HepG2 (cell line): ENCODE results near the gene GRID1. TPM values are rescaled to one million over a fixed set of nuclear protein-coding genes. Genes with fewer than 3 reads are reported as not detected.

ENCODE experiments used
- ATAC-seq: fragments of 200-7000 bp; cut with Tn5 transposase; 3 replicates; pipeline ENCODE4 v1.9.1; 2020; ENCODE audit warnings: mild to moderate bottlenecking, moderate library complexity
- BruUV-seq: library from RNA; stranded (reverse); fragments of 400-500 nt; replicated peaks from 2 replicates; lab custom pipeline; 2021; lab: Mats Ljungman, UMichigan
- CTCF ChIA-PET: fragments of 300-600 bp; formaldehyde crosslinking; extraction: SDS; loops from one replicate; lab custom pipeline; 2021; ENCODE audit warnings: low total read pairs, inconsistent platforms, low intra/inter-chr PET ratio; lab: Yijun Ruan, JAX
- POLR2A ChIA-PET: fragments of 350-600 bp; sonication (Branson Sonifier 250); formaldehyde crosslinking; loops from one replicate; lab custom pipeline; 2020; ENCODE audit warnings: antibody characterized with exemption, inconsistent platforms; lab: Yijun Ruan, JAX
- DNase-seq: peaks from one replicate; pipeline ENCODE4 v3.0.0-alpha.2; 2015; ENCODE audit warnings: low spot score
- FAIRE-seq: peaks from 3 replicates; lab custom pipeline; 2011; peaks lifted over from hg19 to GRCh38; lab: Jason Lieb, UNC
- H2AFZ ChIP-seq: one replicate; pipeline ENCODE4 v1.6.1; 2011; ENCODE audit warnings: low read length, inconsistent platforms
- H3K27ac ChIP-seq: fragments of 300-600 bp; 3 replicates; pipeline ENCODE4 v1.8.0; 2011; ENCODE audit warnings: mixed run types, mild to moderate bottlenecking, mixed read lengths, low read length, inconsistent platforms; ENCODE audit not compliant: insufficient read depth; ENCODE audit errors: extremely low read length
- H3K27me3 ChIP-seq, 2 experiments: fragments of 200-600 bp in 1 of 2; 2 replicates in 1 of 2; 3 replicates in 1 of 2; pipeline versions ENCODE4 v1.6.0 to v1.8.0; 2011; ENCODE audit warnings: low read length in 2 of 2, mild to moderate bottlenecking in 2 of 2, moderate library complexity in 2 of 2, inconsistent platforms in 1 of 2; ENCODE audit not compliant: insufficient read depth in 2 of 2, control insufficient read depth in 1 of 2
- H3K36me3 ChIP-seq, 2 experiments: fragments of 200-600 bp in 1 of 2; replicated peaks in 1 of 2; 2 replicates in 1 of 2; 3 replicates in 1 of 2; pipeline versions ENCODE4 v1.5.1 to v1.8.0; 2011; ENCODE audit warnings: low read length in 2 of 2, inconsistent platforms in 1 of 2; ENCODE audit not compliant: insufficient read depth in 2 of 2, control insufficient read depth in 1 of 2
- H3K4me1 ChIP-seq: 2 replicates; pipeline ENCODE4 v1.5.1; 2012; ENCODE audit warnings: low read length, inconsistent platforms; ENCODE audit not compliant: insufficient read depth
- H3K4me2 ChIP-seq: 2 replicates; pipeline ENCODE4 v1.6.0; 2011; ENCODE audit warnings: low read depth, low read length, inconsistent platforms
- H3K4me3 ChIP-seq, 3 experiments: fragments of 200-600 bp in 1 of 3; sonication (generic), shearing (Covaris generic) in 1 of 3; replicated peaks in 1 of 3; 2 replicates each; pipeline ENCODE4 v1.5.1; 2011 to 2016; ENCODE audit warnings: low read length in 3 of 3, inconsistent platforms in 2 of 3, low read depth in 2 of 3, mild to moderate bottlenecking in 2 of 3, control low read depth in 1 of 3, mixed read lengths in 1 of 3; ENCODE audit not compliant: insufficient read depth in 1 of 3
- H3K79me2 ChIP-seq: one replicate; pipeline ENCODE4 v1.6.1; 2011; ENCODE audit warnings: low read length, inconsistent platforms; ENCODE audit not compliant: insufficient read depth
- H3K9ac ChIP-seq: 2 replicates; pipeline ENCODE4 v1.6.0; 2011; ENCODE audit warnings: mild to moderate bottlenecking, low read depth, low read length, inconsistent platforms; ENCODE audit not compliant: insufficient read depth
- H3K9me3 ChIP-seq: 2 replicates; pipeline ENCODE4 v1.5.1; 2012; ENCODE audit warnings: mild to moderate bottlenecking, low read length
- H4K20me1 ChIP-seq: 2 replicates; pipeline ENCODE4 v1.6.0; 2011; ENCODE audit warnings: inconsistent platforms, mild to moderate bottlenecking, low read length, moderate library complexity; ENCODE audit not compliant: insufficient read depth
- CHCHD3 ChIP-seq: sonication (generic); formaldehyde crosslinking; IDR thresholded peaks from 2 replicates; pipeline ENCODE4 v1.8.0; 2022; ENCODE audit warnings: mild to moderate bottlenecking, missing genetic modification reagents, moderate library complexity
- CHD2 ChIP-seq: IDR thresholded peaks from 2 replicates; pipeline ENCODE4 v1.6.1; 2011; ENCODE audit warnings: low read depth, low read length, improper control_type of control experiment
- CHD4 ChIP-seq: fragments of 200-600 bp; sonication (generic); IDR thresholded peaks from 2 replicates; pipeline ENCODE4 v1.7.0; 2017; ENCODE audit warnings: mild to moderate bottlenecking, low read length, borderline replicate concordance
- DRAP1 ChIP-seq: IDR thresholded peaks from 2 replicates; pipeline ENCODE4 v1.6.1; 2016; ENCODE audit warnings: missing genetic modification reagents, missing compliant biosample characterization
- E2F1 ChIP-seq: sonication (generic); formaldehyde crosslinking; IDR thresholded peaks from 2 replicates; pipeline ENCODE4 v1.5.0; 2020; ENCODE audit warnings: missing genetic modification reagents
- HNRNPUL1 ChIP-seq: fragments of 200-400 bp; formaldehyde crosslinking; IDR thresholded peaks from 2 replicates; pipeline ENCODE4 v1.6.1; 2017; ENCODE audit warnings: low read depth, mild to moderate bottlenecking, low read length, moderate library complexity
- PPARG ChIP-seq: conservative IDR thresholded peaks from 2 replicates; pipeline ENCODE4 v1.6.1; 2016; ENCODE audit warnings: missing biosample characterization, missing genetic modification reagents
- PREB ChIP-seq: sonication (generic); formaldehyde crosslinking; IDR thresholded peaks from 2 replicates; pipeline ENCODE4 v1.4.0; 2020; ENCODE audit warnings: missing genetic modification reagents
- SIX1 ChIP-seq: sonication (generic); formaldehyde crosslinking; IDR thresholded peaks from 2 replicates; pipeline ENCODE4 v1.4.0; 2020; ENCODE audit warnings: missing genetic modification reagents, borderline replicate concordance
- SRSF4 ChIP-seq: fragments of 200-400 bp; formaldehyde crosslinking; IDR thresholded peaks from one replicate; pipeline ENCODE4 v1.6.1; 2018; ENCODE audit warnings: mild to moderate bottlenecking, low read depth, low read length, moderate library complexity; ENCODE audit not compliant: poor library complexity, severe bottlenecking
- ZNF101 ChIP-seq: sonication (generic); formaldehyde crosslinking; IDR thresholded peaks from 2 replicates; pipeline ENCODE4 v1.4.0; 2020; ENCODE audit warnings: mild to moderate bottlenecking, low read depth, missing genetic modification reagents, borderline replicate concordance
- ZNF44 ChIP-seq: sonication (generic); formaldehyde crosslinking; IDR thresholded peaks from 2 replicates; pipeline ENCODE4 v1.5.1; 2020; ENCODE audit warnings: mild to moderate bottlenecking, missing genetic modification reagents
- ZNF883 ChIP-seq: sonication (generic); formaldehyde crosslinking; IDR thresholded peaks from 2 replicates; pipeline ENCODE4 v1.5.1; 2020; ENCODE audit warnings: mild to moderate bottlenecking, missing genetic modification reagents; ENCODE audit errors: not compliant biosample characterization
- WGBS: methylation state at CpG from one replicate; pipeline ENCODE4 v1.1.6; 2017; ENCODE audit warnings: low lambda C conversion rate; 5-methylcytosine and 5-hydroxymethylcytosine counted together
- in situ Hi-C: cut with HindIII; loops from 2 replicates; pipeline ENCODE4 v1.10.0; 2017; ENCODE audit warnings: low pct_unique_long_range_greater_than_20kb; ENCODE audit not compliant: extremely low pct_ligation_motif_present
- intact Hi-C: fragments of 100-400 bp; cut with micrococcal nuclease; formaldehyde crosslinking; loops from one replicate; pipeline ENCODE4 v1.10.0; 2022; ENCODE audit not compliant: unreplicated experiment
- polyA plus RNA-seq, 8 experiments: library from polyadenylated mRNA; depleted of rRNA in 3 of 8; stranded (reverse) in 7 of 8; unstranded in 1 of 8; fragments of >200 nt; fragmentation: Illumina TruSeq in 4 of 8; extraction: Trizol in 4 of 8; gene quantifications; 2 replicates each; pipeline versions ENCODE4 v1.2.1 to v1.2.3, GENCODE V29; 2011 to 2016; ENCODE audit warnings: low read depth in 4 of 8, missing spikeins in 1 of 8, mixed read lengths in 1 of 8; ENCODE audit not compliant: insufficient read depth in 1 of 8
- total RNA-seq, 5 experiments: library from RNA; depleted of rRNA; stranded (reverse); fragments of >200 nt; fragmentation: Illumina TruSeq; extraction: Trizol; gene quantifications; 2 replicates each; pipeline ENCODE4 v1.2.3, GENCODE V29; 2016; ENCODE audit warnings: low read depth in 1 of 5

Gene GRID1
- total and polyA plus RNA-seq, 2 of the 13 experiments (the other 11 are each of a cell fraction or from before 2014, with no cell fraction given) = 0.05 TPM; not detected in 1

- no peak for DNase-seq
Observed at GRCh38 chr10:86049442-86049841, 317.2 kb downstream of the GRID1 start.

DNA sequence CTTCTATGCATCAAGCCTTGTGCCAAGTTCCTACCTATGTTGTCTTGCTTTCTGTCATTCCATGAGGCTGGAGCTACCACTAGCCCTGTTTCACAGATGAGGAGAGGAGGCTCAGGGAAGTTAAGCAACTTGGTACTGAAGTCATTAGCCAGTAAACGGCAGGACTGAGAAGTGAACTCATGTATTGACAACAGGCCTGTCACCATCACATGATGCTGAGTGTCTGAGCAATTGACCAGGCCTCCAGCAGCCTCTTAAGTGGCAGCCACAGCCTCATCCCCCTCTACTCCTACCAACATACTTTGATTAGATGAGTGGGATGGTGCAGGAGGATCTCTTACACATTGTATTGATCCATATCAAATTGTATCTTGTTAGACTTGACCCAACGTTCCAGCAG, 317.6 kb downstream of the GRID1 start:
- no peaks in the 10 kb centered on the region for H3K36me3 ChIP-seq
- H3K4me3 ChIP-seq = no peak overlapping the region
- in situ Hi-C loops (no loop called here), intact Hi-C loops (no loop called here)
- no peaks in the 10 kb centered on the region for H3K4me1 ChIP-seq
- H2AFZ ChIP-seq = no peak overlapping the region
- 0% methylated on average over 1 of the region's 2 CpGs for WGBS
- no peaks in the 10 kb centered on the region for H3K9me3 ChIP-seq
- no peaks in the 10 kb centered on the region for H3K79me2 ChIP-seq
- POLR2A ChIA-PET = no interaction called here
- H3K4me2 ChIP-seq = no peak overlapping the region
- ATAC-seq (no peak), DNase-seq (no peak), FAIRE-seq (no peak)
- BruUV-seq = no TSS peak
- TF ChIP-seq ZNF44 (CRISPR knock-in tag) (no peak), E2F1 (CRISPR knock-in tag) (no peak), PREB (CRISPR knock-in tag) (no peak), PPARG (CRISPR knock-in tag) (no peak), DRAP1 (CRISPR knock-in tag) (no peak), SRSF4 (no peak)
- H4K20me1 ChIP-seq = no peaks in the 10 kb centered on the region
- no peak overlapping the region for H3K9ac ChIP-seq
- no peak overlapping the region for H3K27ac ChIP-seq
- H3K27me3 ChIP-seq = peaks cover 0 to 2% of the 10 kb centered on the region in 2 experiments; a peak in 1 of 5 replicates
- CTCF ChIA-PET = no interaction called here

More at GRCh38 chr10:86049442-86049841, 317.2 kb downstream of the GRID1 start:
- H3K79me2 ChIP-seq = no peaks in the 10 kb centered on the region
- intact Hi-C loops = no loop called here
- in situ Hi-C loops = no loop called here
- CTCF ChIA-PET = no interaction called here
- no peaks in the 10 kb centered on the region for H3K36me3 ChIP-seq
- no peaks in the 10 kb centered on the region for H3K9me3 ChIP-seq
- H3K4me1 ChIP-seq = no peaks in the 10 kb centered on the region
- POLR2A ChIA-PET = no interaction called here
- 5% methylated on average over 4 of the region's 4 CpGs for WGBS
- H2AFZ ChIP-seq = no peak overlapping the region
- H3K4me3 ChIP-seq = no peak overlapping the region
- peaks cover 0 to 2% of the 10 kb centered on the region in 2 experiments; a peak in 1 of 5 replicates for H3K27me3 ChIP-seq
- no peak overlapping the region for H3K9ac ChIP-seq
- TF ChIP-seq SIX1 (CRISPR knock-in tag) (no peak), CHD2 (no peak), ZNF883 (CRISPR knock-in tag) (no peak), E2F1 (CRISPR knock-in tag) (no peak), CHD4 (no peak), ZNF101 (CRISPR knock-in tag) (no peak), CHCHD3 (no peak), HNRNPUL1 (no peak)
- no peak for ATAC-seq
- no peak overlapping the region for H3K4me2 ChIP-seq
- no peaks in the 10 kb centered on the region for H4K20me1 ChIP-seq
- no peak overlapping the region for H3K27ac ChIP-seq
- BruUV-seq = no TSS peak
- FAIRE-seq = no peak
